ENCODE measurements around the gene TMEM163. TPM values are rescaled to one million over a fixed set of nuclear protein-coding genes. Genes with fewer than 3 reads are reported as not detected.
"Not testable (repeated sequence)": the region's sequence is repeated elsewhere in the genome, so short reads cannot be mapped to it uniquely, and the experiment has no call there.

Gene TMEM163
- total and polyA plus RNA-seq, 9 donors = 0.24 to 3.6 (median 1.5) TPM

GRCh38 chr2:134482131-134482723, 236.6 kb downstream of the TMEM163 start:
- no peaks in the 10 kb centered on the region for H3K4me1 ChIP-seq (ENCODE audit: insufficient read depth)
- 75 to 87% (median 86%) methylated on average over 6 of the region's 6 CpGs for WGBS, 3 donors
- H3K27me3 ChIP-seq = no peaks in the 10 kb centered on the region
- H3K36me3 ChIP-seq = no peaks in the 10 kb centered on the region
- intact Hi-C loops (cut with DNase I) = no loop called here
- TF ChIP-seq POLR2A (IDR thresholded peaks at IDR 0.05) (no peak), CTCF (IDR thresholded peaks at IDR 0.05) (no peak), EP300 (IDR thresholded peaks at IDR 0.05) (no peak)
- no peak for DNase-seq
- no peak overlapping the region for H3K27ac ChIP-seq
- H3K4me3 ChIP-seq = no peak overlapping the region
- no peaks in the 10 kb centered on the region for H3K9me3 ChIP-seq

- Histone ChIP-seq H3K27me3 (no peaks in the 10 kb centered on the region), H3K36me3 (no peaks in the 10 kb centered on the region), H3K27ac (no peak overlapping the region), H3K4me1 (ENCODE audit: insufficient read depth) (no peaks in the 10 kb centered on the region), H3K9me3 (no peaks in the 10 kb centered on the region), H3K4me3 (no peak overlapping the region)
- DNase-seq = no peak
- intact Hi-C loops (cut with DNase I) = no loop called here
- WGBS, 3 donors = 76 to 78% (median 78%) methylated on average over 4 of the region's 4 CpGs
- no peak for TF ChIP-seq POLR2A (IDR thresholded peaks at IDR 0.05)
- TF ChIP-seq CTCF (IDR thresholded peaks at IDR 0.05) = no peak
- TF ChIP-seq EP300 (IDR thresholded peaks at IDR 0.05) = no peak
Observed at GRCh38 chr2:134479696-134480330, 239.0 kb downstream of the TMEM163 start.

GRCh38 chr2:134476982-134477381, 241.8 kb downstream of the TMEM163 start:
- intact Hi-C loops (cut with DNase I); H3K4me3 ChIP-seq; H3K27ac ChIP-seq; DNase-seq; H3K4me1 ChIP-seq (ENCODE audit: insufficient read depth); H3K27me3 ChIP-seq; H3K9me3 ChIP-seq; H3K36me3 ChIP-seq: not testable (repeated sequence)
- 83 to 91% (median 86%) methylated on average over 8 of the region's 8 CpGs for WGBS, 3 donors

GRCh38 chr2:134470561-134471168, 248.1 kb downstream of the TMEM163 start:
- Histone ChIP-seq H3K9me3 (no peaks in the 10 kb centered on the region), H3K4me1 (ENCODE audit: insufficient read depth) (no peaks in the 10 kb centered on the region), H3K36me3 (no peaks in the 10 kb centered on the region), H3K27ac (no peak overlapping the region), H3K4me3 (no peak overlapping the region), H3K27me3 (no peaks in the 10 kb centered on the region)
- intact Hi-C loops (cut with DNase I) = no loop called here
- 94 to 96% (median 96%) methylated on average over 8 of the region's 8 CpGs for WGBS, 3 donors
- no peak for DNase-seq
- no peak for TF ChIP-seq EP300 (IDR thresholded peaks at IDR 0.05)

- H3K36me3 ChIP-seq = no peaks in the 10 kb centered on the region
- intact Hi-C loops (cut with DNase I) = loop anchor here in 1 of 4 donors (10.0 kb wide), 1 partner anchor 405 kb away; no protein-coding TSS in a partner anchor
- no peak for DNase-seq
- 90 to 92% (median 91%) methylated on average over 25 of the region's 25 CpGs for WGBS, 3 donors
- H3K4me3 ChIP-seq = no peak overlapping the region
- H3K9me3 ChIP-seq = no peaks in the 10 kb centered on the region
- no peaks in the 10 kb centered on the region for H3K4me1 ChIP-seq (ENCODE audit: insufficient read depth)
- H3K27me3 ChIP-seq = no peaks in the 10 kb centered on the region
- no peak overlapping the region for H3K27ac ChIP-seq
- no peak for TF ChIP-seq CTCF (IDR thresholded peaks at IDR 0.05)
- TF ChIP-seq EP300 (IDR thresholded peaks at IDR 0.05) = no peak
- TF ChIP-seq POLR2A (IDR thresholded peaks at IDR 0.05) = no peak
Observed at GRCh38 chr2:134469516-134470115, 249.2 kb downstream of the TMEM163 start.
